ENCODE measurements around the gene KLF13. TPM values are rescaled to one million over a fixed set of nuclear protein-coding genes. Genes with fewer than 3 reads are reported as not detected.
A peak's percentile ranks its signal among the peaks of the same experiment; 100 is the strongest.

The KLF13 gene
- total RNA-seq, 1 experiment from 2014 or later = 14.1 TPM

- TF ChIP-seq CTCF (IDR thresholded peaks at IDR 0.05; ENCODE audit: unreplicated experiment) = no peak
- H3K27me3 Mint-ChIP-seq (ENCODE audit: unreplicated experiment) = no peaks in the 10 kb centered on the region
These were observed 66.9 kb downstream of the KLF13 start for GRCh38 chr15:31393444-31394091.

GRCh38 chr15:31396881-31397560 lies 70.4 kb downstream of the KLF13 start:
- Mint-ChIP-seq H3K27me3 (ENCODE audit: unreplicated experiment) (no peaks in the 10 kb centered on the region), H3K27ac (ENCODE audit: unreplicated experiment) (no peak overlapping the region), H3K9me3 (ENCODE audit: low read depth, unreplicated experiment) (no peaks in the 10 kb centered on the region), H3K36me3 (ENCODE audit: insufficient read depth, unreplicated experiment) (no peaks in the 10 kb centered on the region), H3K4me1 (ENCODE audit: low read depth, unreplicated experiment) (no peaks in the 10 kb centered on the region), H3K4me3 (ENCODE audit: low read depth, unreplicated experiment) (no peak overlapping the region)
- intact Hi-C loops (cut with micrococcal nuclease; ENCODE audit: unreplicated experiment) = no loop called here
- BruUV-seq (replicated peaks) = no TSS peak
- CTCF ChIA-PET = no interaction called here
- no peak for TF ChIP-seq CTCF (IDR thresholded peaks at IDR 0.05; ENCODE audit: unreplicated experiment)
- DNase-seq = peak; percentile 57

More at GRCh38 chr15:31393444-31394091, 66.9 kb downstream of the KLF13 start:
- BruUV-seq (replicated peaks) = no TSS peak
- no peaks in the 10 kb centered on the region for H3K36me3 Mint-ChIP-seq (ENCODE audit: insufficient read depth, unreplicated experiment)
- H3K4me1 Mint-ChIP-seq (ENCODE audit: low read depth, unreplicated experiment) = no peaks in the 10 kb centered on the region
- H3K4me3 Mint-ChIP-seq (ENCODE audit: low read depth, unreplicated experiment) = no peak overlapping the region
- no peak overlapping the region for H3K27ac Mint-ChIP-seq (ENCODE audit: unreplicated experiment)
- no peak for DNase-seq
- intact Hi-C loops (cut with micrococcal nuclease; ENCODE audit: unreplicated experiment) = no loop called here
- H3K9me3 Mint-ChIP-seq (ENCODE audit: low read depth, unreplicated experiment) = peaks cover 3% of the 10 kb centered on the region
- CTCF ChIA-PET = no interaction called here

- Mint-ChIP-seq H3K4me1 (ENCODE audit: low read depth, unreplicated experiment) (no peaks in the 10 kb centered on the region), H3K27ac (ENCODE audit: unreplicated experiment) (no peak overlapping the region), H3K27me3 (ENCODE audit: unreplicated experiment) (no peaks in the 10 kb centered on the region), H3K9me3 (ENCODE audit: low read depth, unreplicated experiment) (no peaks in the 10 kb centered on the region), H3K4me3 (ENCODE audit: low read depth, unreplicated experiment) (no peak overlapping the region), H3K36me3 (ENCODE audit: insufficient read depth, unreplicated experiment) (no peaks in the 10 kb centered on the region)
- DNase-seq = no peak
- BruUV-seq (replicated peaks) = no TSS peak
- intact Hi-C loops (cut with micrococcal nuclease; ENCODE audit: unreplicated experiment) = no loop called here
- TF ChIP-seq CTCF (IDR thresholded peaks at IDR 0.05; ENCODE audit: unreplicated experiment) = no peak
- CTCF ChIA-PET = no interaction called here
These were observed 71.4 kb downstream of the KLF13 start for GRCh38 chr15:31397851-31398661.

- Mint-ChIP-seq H3K27ac (ENCODE audit: unreplicated experiment) (no peak overlapping the region), H3K4me1 (ENCODE audit: low read depth, unreplicated experiment) (no peaks in the 10 kb centered on the region), H3K4me3 (ENCODE audit: low read depth, unreplicated experiment) (no peak overlapping the region), H3K36me3 (ENCODE audit: insufficient read depth, unreplicated experiment) (no peaks in the 10 kb centered on the region), H3K27me3 (ENCODE audit: unreplicated experiment) (no peaks in the 10 kb centered on the region), H3K9me3 (ENCODE audit: low read depth, unreplicated experiment) (no peaks in the 10 kb centered on the region)
- BruUV-seq (replicated peaks) = no TSS peak
- TF ChIP-seq CTCF (IDR thresholded peaks at IDR 0.05; ENCODE audit: unreplicated experiment) = no peak
- no peak for DNase-seq
- CTCF ChIA-PET = no interaction called here
- intact Hi-C loops (cut with micrococcal nuclease; ENCODE audit: unreplicated experiment) = no loop called here
These were observed 72.2 kb downstream of the KLF13 start for GRCh38 chr15:31398677-31399301.
